Measurements from ENCODE around the gene DPP10.

DNA sequence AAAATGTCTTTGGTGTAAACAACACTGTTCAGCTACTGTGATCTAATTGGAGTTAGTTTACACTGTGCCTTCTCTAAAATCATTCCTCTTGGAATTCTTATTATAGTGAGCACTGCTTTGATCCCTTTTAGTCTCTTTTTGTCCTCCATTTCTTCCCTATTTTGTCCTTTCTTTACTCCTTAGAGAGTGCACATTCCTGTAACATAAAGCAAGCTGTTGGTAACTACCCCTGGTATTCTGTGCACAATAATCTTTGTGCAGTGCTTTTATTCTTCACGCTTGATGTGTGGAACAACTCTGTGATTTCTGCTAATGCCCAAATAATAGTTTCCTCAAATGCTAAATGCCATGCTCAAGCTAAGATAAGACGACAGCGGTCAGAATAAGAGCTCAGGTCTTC is 401.5 kb downstream of the DPP10 start:
- TF ChIP-seq, protein P1, sequence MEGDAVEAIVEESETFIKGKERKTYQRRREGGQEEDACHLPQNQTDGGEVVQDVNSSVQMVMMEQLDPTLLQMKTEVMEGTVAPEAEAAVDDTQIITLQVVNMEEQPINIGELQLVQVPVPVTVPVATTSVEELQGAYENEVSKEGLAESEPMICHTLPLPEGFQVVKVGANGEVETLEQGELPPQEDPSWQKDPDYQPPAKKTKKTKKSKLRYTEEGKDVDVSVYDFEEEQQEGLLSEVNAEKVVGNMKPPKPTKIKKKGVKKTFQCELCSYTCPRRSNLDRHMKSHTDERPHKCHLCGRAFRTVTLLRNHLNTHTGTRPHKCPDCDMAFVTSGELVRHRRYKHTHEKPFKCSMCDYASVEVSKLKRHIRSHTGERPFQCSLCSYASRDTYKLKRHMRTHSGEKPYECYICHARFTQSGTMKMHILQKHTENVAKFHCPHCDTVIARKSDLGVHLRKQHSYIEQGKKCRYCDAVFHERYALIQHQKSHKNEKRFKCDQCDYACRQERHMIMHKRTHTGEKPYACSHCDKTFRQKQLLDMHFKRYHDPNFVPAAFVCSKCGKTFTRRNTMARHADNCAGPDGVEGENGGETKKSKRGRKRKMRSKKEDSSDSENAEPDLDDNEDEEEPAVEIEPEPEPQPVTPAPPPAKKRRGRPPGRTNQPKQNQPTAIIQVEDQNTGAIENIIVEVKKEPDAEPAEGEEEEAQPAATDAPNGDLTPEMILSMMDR (IDR thresholded peaks at IDR 0.05) = no peak
- no peak for TF ChIP-seq EZH2 (IDR thresholded peaks at IDR 0.05)
- no peak for TF ChIP-seq EZH2phosphoT487 (IDR thresholded peaks at IDR 0.05)

Data from neural progenitor cell (in vitro differentiated cells).